ENCODE data around the gene CDH18. TPM values are rescaled to one million over a fixed set of nuclear protein-coding genes. Genes with fewer than 3 reads are reported as not detected.
"Not testable (repeated sequence)": the region's sequence is repeated elsewhere in the genome, so short reads cannot be mapped to it uniquely, and the experiment has no call there.

Gene CDH18
- polyA plus RNA-seq, 3 donors, result 0.03 to 0.06 TPM; not detected in 1

GRCh38 chr5:19790829-19791466 lies 197.1 kb downstream of the CDH18 start:
- WGBS, 3 donors, result 25 to 54% (median 28%) methylated on average over 5 of the region's 5 CpGs
- H3K27ac ChIP-seq (ENCODE audit: low read depth, low read length), result no peak overlapping the region

DNA sequence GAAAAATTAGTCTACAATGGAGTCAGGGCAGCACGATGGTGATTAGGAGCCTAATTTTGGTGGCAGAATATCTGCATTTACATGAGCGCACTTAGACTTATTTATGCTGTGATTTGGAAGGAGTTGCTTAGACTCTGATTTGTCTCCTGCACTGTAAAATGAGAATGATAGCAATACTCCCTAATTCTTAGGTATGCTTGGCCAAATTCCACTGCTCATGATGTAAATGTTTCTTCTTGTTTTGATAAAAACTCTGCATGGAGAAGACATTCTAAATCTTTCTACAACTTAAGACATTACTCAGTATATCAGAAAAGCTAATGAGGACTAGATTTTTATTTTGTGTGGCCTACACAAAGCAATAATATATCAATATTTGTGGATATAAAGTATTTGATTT lies 205.4 kb downstream of the CDH18 start:
- 55 to 88% (median 59%) methylated on average over 2 of the region's 2 CpGs for WGBS, 3 donors
- no peak overlapping the region for H3K27ac ChIP-seq (ENCODE audit: low read depth, low read length)

DNA sequence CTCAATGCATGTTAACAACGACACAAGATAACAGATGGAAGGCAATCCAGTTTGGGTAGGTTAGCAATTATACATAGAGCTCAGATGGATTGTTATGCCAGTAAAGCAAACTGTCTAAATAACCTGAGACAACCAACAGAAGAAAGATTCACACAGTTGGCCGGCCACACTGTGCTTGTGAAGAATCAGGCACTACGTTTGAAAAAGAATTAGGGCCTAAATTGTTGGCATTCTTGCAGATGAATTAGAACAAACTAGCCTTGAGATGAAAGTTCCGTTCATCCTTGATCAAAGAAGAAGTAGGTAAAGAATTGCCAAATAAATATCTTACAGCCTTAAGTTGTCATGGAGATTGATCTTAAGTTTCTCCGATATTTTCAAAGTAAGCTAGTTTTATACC lies 210.6 kb downstream of the CDH18 start:
- 75 to 82% (median 78%) methylated on average over 5 of the region's 5 CpGs for WGBS, 3 donors
- H3K27ac ChIP-seq (ENCODE audit: low read depth, low read length), result no peak overlapping the region

- not testable (repeated sequence) for H3K27ac ChIP-seq (ENCODE audit: low read depth, low read length)
- WGBS, 3 donors, result 86 to 95% (median 89%) methylated on average over 5 of the region's 5 CpGs
These were observed 211.1 kb downstream of the CDH18 start for GRCh38 chr5:19776886-19777285.

- no peak overlapping the region for H3K27ac ChIP-seq (ENCODE audit: low read depth, low read length)
- 52 to 71% (median 55%) methylated on average over 6 of the region's 6 CpGs for WGBS, 3 donors
These were observed 216.7 kb downstream of the CDH18 start for GRCh38 chr5:19771174-19771835.

DNA sequence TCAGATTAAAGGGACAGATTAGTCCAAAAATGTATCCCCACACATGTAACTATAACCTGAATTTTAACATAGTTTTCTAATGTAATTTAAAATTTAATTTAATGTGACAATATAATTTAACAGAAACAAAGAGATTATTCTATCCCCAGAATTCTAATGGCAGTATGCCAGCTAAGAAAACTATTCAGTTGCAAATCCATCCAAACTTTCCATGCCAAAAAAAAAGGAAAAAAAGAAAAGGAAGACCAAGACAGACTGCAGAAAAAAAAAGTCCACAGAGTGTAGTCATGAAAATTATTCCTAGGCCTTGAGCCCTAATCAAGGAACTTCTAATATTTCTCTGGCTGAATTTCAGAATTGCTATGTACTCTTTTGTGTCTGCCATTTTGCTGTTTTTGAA lies 217.6 kb downstream of the CDH18 start:
- no peak overlapping the region for H3K27ac ChIP-seq (ENCODE audit: low read depth, low read length)

DNA sequence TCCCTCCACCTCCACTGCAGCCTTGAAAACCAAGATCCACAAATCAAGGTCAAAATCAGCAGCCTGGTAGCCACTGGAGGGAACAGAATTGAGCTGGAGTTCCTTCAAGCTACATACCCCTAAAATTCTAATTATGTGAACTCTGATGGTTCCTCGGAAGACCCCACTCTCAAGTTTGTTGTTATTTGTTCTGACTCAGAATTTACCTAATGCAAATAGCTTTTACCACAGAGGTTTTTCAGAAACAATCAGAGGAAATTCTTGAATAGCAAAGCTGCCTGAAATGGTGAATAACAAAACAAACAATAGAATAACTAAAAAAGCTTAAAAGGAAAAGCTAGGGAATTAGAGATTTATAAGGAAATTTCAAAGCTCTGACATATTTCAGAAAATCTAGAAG lies 220.0 kb downstream of the CDH18 start:
- 52 to 62% (median 62%) methylated on average over 1 of the region's 1 CpG for WGBS, 3 donors
- no peak overlapping the region for H3K27ac ChIP-seq (ENCODE audit: low read depth, low read length)

DNA sequence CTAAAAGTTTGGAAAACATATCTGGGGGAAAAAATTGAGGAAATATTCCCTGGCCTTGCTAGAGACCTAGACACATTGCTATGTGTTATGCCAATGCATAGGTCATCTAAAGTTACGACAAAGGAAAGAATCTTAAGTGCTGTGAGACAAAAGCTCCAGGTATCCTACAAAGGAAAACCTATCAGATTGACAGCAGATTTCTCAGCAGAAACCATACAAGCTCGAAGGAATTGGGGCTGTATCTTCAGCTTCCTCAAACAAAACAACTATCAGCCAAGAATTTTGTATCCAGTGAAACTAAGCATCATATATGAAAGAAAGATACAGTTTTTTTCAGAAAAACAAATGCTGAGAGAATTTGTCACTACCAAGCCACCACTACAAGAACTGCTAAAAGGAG lies 234.4 kb downstream of the CDH18 start:
- WGBS, 3 donors, result 76 to 85% (median 81%) methylated on average over 2 of the region's 2 CpGs
- no peak overlapping the region for H3K27ac ChIP-seq (ENCODE audit: low read depth, low read length)

DNA sequence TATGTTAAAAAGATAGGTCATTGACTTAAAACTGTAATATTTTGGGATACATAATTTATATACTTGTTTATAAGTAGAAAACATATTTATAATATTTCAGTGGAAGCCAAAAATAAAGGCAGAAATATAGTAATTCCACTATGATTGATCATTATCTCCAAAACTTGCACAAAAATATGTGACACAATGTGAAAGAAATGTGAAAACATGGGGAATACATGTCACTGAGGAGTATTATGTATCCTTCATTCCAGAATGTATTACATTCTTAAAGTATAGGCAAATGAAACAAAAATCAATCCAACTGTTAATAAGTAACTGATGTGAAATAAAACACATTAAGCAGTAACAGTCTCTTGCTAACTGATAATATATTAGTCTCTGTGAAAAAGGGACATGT lies 236.7 kb downstream of the CDH18 start:
- H3K27ac ChIP-seq (ENCODE audit: low read depth, low read length), result no peak overlapping the region

GRCh38 chr5:19745247-19745646 lies 242.8 kb downstream of the CDH18 start:
- 46 to 57% (median 52%) methylated on average over 3 of the region's 3 CpGs for WGBS, 3 donors
- H3K27ac ChIP-seq (ENCODE audit: low read depth, low read length), result no peak overlapping the region

GRCh38 chr5:19739671-19740070 lies 248.3 kb downstream of the CDH18 start:
- no peak overlapping the region for H3K27ac ChIP-seq (ENCODE audit: low read depth, low read length)
- 50 to 80% (median 58%) methylated on average over 1 of the region's 1 CpG for WGBS, 3 donors

DNA sequence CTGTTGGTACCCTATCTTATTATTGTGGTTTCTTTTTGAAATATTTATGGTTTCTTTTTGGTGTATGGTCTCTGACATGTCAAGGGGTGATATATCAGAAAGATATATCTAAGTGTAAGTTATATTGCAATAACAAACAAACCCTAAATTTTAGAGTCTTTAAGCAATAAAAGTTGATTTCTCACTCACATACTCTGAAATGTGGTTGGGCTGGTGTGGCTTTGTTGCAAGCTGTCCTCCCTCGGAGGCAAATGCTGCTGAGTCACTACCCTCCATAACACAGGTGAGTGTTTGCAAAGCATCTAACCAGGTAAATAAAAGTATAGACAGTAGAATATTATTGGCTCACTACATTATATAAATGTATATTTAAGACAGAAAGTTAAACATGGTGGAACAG lies 253.2 kb downstream of the CDH18 start:
- 43 to 76% (median 65%) methylated on average over 1 of the region's 1 CpG for WGBS, 3 donors
- H3K27ac ChIP-seq (ENCODE audit: low read depth, low read length), result no peak overlapping the region

DNA sequence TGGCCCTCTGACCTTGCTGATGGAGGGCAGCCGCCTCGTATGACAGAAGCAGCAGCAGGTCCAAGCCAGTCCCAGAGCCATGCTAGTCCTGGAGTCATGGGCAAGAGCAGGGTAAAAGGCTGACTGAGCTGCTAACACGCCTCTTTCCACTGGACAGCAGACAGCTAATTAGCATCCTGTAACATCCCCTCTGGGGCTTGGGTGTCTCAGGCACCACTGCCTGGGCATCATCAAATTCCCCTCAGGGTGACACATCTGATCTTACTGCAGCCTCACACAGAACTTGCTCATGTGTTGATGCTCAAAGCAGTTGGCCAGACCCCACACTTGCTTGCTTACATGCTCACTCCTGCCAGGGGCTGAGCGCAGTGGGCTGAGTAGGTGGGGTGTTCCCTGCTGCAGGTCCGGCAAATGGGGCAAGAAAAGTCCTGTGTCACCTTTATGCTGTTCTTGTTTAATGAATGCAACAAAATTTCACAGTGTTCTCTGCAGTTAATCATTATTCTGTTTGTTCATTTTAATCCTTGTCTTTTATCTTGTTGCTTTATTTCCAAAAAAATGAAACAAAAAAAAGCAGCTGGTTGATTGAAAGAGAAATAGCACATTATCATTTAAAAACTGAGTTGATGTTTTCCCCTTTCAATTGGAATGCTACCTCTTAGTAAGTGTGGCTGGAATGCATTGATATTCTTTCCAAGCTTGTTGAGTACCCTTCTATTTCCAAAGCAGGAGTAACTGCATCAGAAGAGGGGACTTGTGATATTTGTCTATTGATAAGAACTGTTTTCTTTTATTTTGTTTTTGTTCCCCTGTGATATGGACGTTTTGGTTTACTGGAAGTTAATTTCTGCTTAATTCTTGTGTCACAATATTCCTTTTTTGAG lies 254.1 kb downstream of the CDH18 start:
- WGBS, 3 donors, result 77 to 79% (median 79%) methylated on average over 5 to 6 of the region's 6 CpGs
- no peak overlapping the region for H3K27ac ChIP-seq (ENCODE audit: low read depth, low read length)

- WGBS, 3 donors, result 47 to 70% (median 54%) methylated on average over 3 of the region's 3 CpGs
- no peak overlapping the region for H3K27ac ChIP-seq (ENCODE audit: low read depth, low read length)
These were observed 259.4 kb downstream of the CDH18 start for GRCh38 chr5:19728571-19728970.

DNA sequence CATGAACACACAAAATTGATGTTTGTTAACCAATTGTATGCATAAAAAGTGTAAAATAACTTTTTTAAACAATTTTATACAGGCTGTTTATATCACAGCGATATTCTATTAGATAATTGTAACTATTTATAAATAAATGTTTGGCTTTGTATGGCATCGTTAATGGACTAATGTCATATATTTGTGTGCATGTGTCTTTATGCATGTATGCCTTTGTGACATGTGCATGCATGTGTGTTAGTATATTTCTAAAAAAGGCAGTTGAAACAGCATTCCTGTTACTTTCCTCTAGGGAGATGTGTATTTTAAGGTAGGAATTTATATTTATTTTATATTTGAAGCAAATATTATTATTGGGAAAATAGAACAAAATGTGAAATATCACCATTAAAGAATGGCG lies 268.9 kb downstream of the CDH18 start:
- 61 to 62% (median 62%) methylated on average over 3 of the region's 3 CpGs for WGBS, 3 donors
- no peak overlapping the region for H3K27ac ChIP-seq (ENCODE audit: low read depth, low read length)

DNA sequence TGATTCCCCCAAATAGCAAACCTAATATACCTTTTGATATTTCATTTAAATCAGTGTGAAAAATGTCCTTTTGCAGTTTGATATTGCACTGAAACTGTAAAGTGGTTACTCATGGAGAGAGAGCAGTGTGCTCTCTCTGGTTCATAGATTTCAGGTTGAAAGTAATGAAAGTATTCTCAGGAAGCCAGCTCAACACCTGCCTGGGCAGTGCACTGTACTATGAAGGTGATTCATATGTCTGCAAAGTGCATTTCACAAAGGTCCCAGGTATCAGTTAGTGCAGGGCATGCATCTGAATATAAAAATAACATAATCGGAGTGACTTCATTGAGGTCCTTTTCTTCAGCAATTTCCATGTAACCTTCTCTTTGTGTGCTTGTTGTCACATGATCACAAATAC lies 274.3 kb downstream of the CDH18 start:
- H3K27ac ChIP-seq (ENCODE audit: low read depth, low read length), result no peak overlapping the region
- WGBS, 3 donors, result 79 to 87% (median 86%) methylated on average over 1 of the region's 1 CpG

DNA sequence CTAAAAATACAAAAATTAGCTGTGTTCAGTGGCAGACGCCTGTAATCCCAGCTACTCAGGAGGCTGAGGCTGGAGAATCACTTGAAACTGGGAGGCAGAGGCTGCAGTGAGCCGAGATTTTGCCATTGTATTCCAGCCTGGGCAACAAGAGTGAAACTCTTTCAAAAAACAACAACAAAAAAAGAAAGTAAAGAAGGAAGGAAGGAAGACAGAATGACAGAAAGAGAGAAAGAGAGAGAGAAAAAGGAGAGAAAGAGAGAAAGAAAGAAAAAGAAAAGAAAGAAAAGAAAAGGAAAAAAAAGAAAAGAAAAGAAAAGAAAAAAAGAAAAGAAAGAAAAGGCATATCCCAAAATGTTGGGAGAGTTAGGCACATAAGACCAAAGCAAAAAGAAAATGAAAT lies 278.6 kb downstream of the CDH18 start:
- WGBS, 3 donors, result 83 to 88% (median 85%) methylated on average over 2 of the region's 2 CpGs

DNA sequence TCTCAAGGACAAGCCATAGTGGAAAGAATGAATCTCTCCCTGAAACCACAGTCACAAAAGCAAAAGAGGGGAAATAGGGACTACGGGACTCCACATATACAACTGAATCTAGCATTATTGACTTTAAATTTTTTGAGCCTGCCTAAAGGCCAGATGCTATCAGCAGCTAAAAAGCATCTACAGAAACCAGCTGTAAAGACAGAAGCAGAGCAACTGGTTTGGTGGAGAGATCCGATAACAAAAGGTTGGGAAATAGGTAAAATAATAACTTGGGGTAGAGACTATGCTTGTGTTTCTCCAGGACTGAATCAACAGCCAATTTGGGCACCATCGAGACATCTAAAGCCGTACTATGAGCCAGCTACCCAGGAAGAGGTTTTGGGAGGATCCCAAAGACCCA lies 281.2 kb downstream of the CDH18 start:
- no peak overlapping the region for H3K27ac ChIP-seq (ENCODE audit: low read depth, low read length)
- 84 to 93% (median 85%) methylated on average over 4 of the region's 4 CpGs for WGBS, 3 donors

More for the DNA sequence above, 278.6 kb downstream of the CDH18 start:
- no peak overlapping the region for H3K27ac ChIP-seq (ENCODE audit: low read depth, low read length)

DNA sequence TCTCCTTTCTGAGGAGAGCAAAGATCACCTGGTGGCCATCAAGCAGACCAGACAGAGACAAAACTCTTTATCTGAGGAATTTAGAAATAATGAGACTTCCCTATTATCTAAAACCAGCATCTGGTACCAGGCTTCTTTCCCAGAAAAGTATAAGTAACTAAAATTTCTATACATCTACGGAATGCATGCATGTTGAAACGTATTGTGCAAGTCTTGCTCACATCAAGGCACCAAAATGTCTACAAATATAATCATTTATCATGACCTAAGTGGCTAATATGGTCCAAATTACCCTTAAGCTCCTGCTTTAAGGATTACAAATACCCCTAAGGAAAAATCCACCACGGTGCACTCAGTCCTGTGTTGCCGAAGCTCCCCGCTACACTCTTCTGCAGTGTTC lies 286.3 kb downstream of the CDH18 start:
- WGBS, 3 donors, result 87 to 95% (median 91%) methylated on average over 5 of the region's 5 CpGs
- no peak overlapping the region for H3K27ac ChIP-seq (ENCODE audit: low read depth, low read length)

All from adipose tissue (tissue), 3 donors.